K562 (cell line): Measurements from ENCODE around the gene ODF2.

Experiments
- CHCHD3 ChIP-seq: fragments of 250-450 bp; sonication (Bioruptor Pico); IDR thresholded peaks from 2 replicates; pipeline ENCODE4 v2.1.2; 2022; ENCODE audit warnings: mild to moderate bottlenecking
- CHD2 ChIP-seq: IDR thresholded peaks from 2 replicates; pipeline ENCODE4 v1.6.1; 2011; ENCODE audit warnings: low read depth, low read length
- EGR1 ChIP-seq: fragments of 450-650 bp; conservative IDR thresholded peaks from 2 replicates; pipeline ENCODE4 v1.6.1; 2017; ENCODE audit warnings: mild to moderate bottlenecking
- EP300 ChIP-seq: IDR thresholded peaks from 2 replicates; pipeline ENCODE4 v1.6.1; 2012; ENCODE audit warnings: low read length, improper control_type of control experiment
- ERF ChIP-seq: fragments of 450-650 bp; formaldehyde crosslinking; IDR thresholded peaks from 2 replicates; pipeline ENCODE4 v1.4.0; 2020; ENCODE audit warnings: mild to moderate bottlenecking, mixed read lengths
- MAZ ChIP-seq, 2 experiments: fragments of 450-650 bp in 1 of 2; sonication (generic) in 1 of 2; formaldehyde crosslinking; IDR thresholded peaks in 1 of 2; conservative IDR thresholded peaks in 1 of 2; 2 replicates each; pipeline versions ENCODE4 v1.4.0 to v1.5.0; 2020; ENCODE audit warnings: mild to moderate bottlenecking in 1 of 2, missing genetic modification reagents in 1 of 2
- MYNN ChIP-seq, 2 experiments: sonication (generic); formaldehyde crosslinking in 1 of 2; IDR thresholded peaks; 2 replicates each; pipeline versions ENCODE4 v1.5.0 to v1.6.1; 2016 to 2020; ENCODE audit warnings: antibody characterized with exemption in 1 of 2, missing genetic modification reagents in 1 of 2
- PCBP1 ChIP-seq: fragments of 200-400 bp; formaldehyde crosslinking; IDR thresholded peaks from 2 replicates; pipeline ENCODE4 v1.6.1; 2018; ENCODE audit warnings: mild to moderate bottlenecking, low read depth, low read length; ENCODE audit not compliant: poor library complexity, severe bottlenecking
- PTBP1 ChIP-seq: fragments of 200-400 bp; formaldehyde crosslinking; IDR thresholded peaks from 2 replicates; pipeline ENCODE4 v1.6.1; 2017; ENCODE audit warnings: low read depth, low read length
- SREBF2 ChIP-seq: sonication (generic); formaldehyde crosslinking; IDR thresholded peaks from 2 replicates; pipeline ENCODE4 v1.4.0; 2020; ENCODE audit warnings: mild to moderate bottlenecking, missing genetic modification reagents
- SUPT5H ChIP-seq: fragments of 450-650 bp; IDR thresholded peaks from 2 replicates; pipeline ENCODE4 v1.6.1; 2016
- TAF1 ChIP-seq: IDR thresholded peaks from 2 replicates; pipeline ENCODE4 v1.6.1; 2011; ENCODE audit warnings: mild to moderate bottlenecking, low read length, moderate library complexity; ENCODE audit not compliant: insufficient read depth, control insufficient read depth, severe bottlenecking; ENCODE audit errors: extremely low read depth
- TF ChIP-seq, protein P1 (sequence below), 2 experiments: IDR thresholded peaks; 2 replicates each; pipeline ENCODE4 v1.6.1; 2012; ENCODE audit warnings: improper control_type of control experiment in 2 of 2, low read depth in 2 of 2, low read length in 2 of 2, borderline replicate concordance in 1 of 2
- TF ChIP-seq, protein P2 (sequence below), 3 experiments: IDR thresholded peaks in 2 of 3; conservative IDR thresholded peaks in 1 of 3; 2 replicates each; pipeline ENCODE4 v1.5.1; 2011 to 2012; ENCODE audit warnings: low read length in 3 of 3, mild to moderate bottlenecking in 3 of 3, control low read depth in 2 of 3, improper control_type of control experiment in 1 of 3, inconsistent platforms in 1 of 3, low read depth in 1 of 3, mixed read lengths in 1 of 3, moderate library complexity in 1 of 3; ENCODE audit not compliant: insufficient read depth in 2 of 3

DNA sequence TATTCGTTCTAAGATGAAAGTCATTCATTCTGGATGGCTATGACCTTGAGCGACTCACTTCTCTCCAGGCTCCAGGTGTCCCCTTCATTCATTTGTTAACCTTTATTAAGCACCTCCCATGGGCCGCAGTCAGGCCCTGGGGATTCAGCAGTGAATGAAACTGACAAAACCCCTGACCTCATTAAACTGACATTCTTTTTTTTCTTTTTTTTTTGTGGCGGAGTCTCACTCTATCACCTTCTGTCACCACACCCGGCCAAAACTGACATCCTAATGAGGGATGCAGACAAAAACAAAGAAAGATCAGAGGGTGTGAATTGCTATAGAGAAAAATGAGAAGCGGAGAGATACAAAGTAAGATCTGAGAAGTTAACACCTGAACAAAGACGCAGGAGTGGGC, 16.5 kb upstream of the ODF2 start:
- TF ChIP-seq MAZ (CRISPR knock-in tag; conservative IDR thresholded peaks at IDR 0.05 in 1 of 2, IDR thresholded peaks at IDR 0.05 in 1 of 2) (no peak), CHCHD3 (CRISPR knock-in tag) (no peak), PTBP1 (no peak), EGR1 (no peak), PCBP1 (no peak), TAF1 (no peak), EP300 (no peak), MYNN (IDR thresholded peaks at IDR 0.05) (no peak), MYNN (CRISPR knock-in tag; IDR thresholded peaks at IDR 0.05) (no peak), CHD2 (no peak), SREBF2 (no peak), SUPT5H (no peak), ERF (CRISPR knock-in tag) (no peak)
- TF ChIP-seq, protein P1, sequence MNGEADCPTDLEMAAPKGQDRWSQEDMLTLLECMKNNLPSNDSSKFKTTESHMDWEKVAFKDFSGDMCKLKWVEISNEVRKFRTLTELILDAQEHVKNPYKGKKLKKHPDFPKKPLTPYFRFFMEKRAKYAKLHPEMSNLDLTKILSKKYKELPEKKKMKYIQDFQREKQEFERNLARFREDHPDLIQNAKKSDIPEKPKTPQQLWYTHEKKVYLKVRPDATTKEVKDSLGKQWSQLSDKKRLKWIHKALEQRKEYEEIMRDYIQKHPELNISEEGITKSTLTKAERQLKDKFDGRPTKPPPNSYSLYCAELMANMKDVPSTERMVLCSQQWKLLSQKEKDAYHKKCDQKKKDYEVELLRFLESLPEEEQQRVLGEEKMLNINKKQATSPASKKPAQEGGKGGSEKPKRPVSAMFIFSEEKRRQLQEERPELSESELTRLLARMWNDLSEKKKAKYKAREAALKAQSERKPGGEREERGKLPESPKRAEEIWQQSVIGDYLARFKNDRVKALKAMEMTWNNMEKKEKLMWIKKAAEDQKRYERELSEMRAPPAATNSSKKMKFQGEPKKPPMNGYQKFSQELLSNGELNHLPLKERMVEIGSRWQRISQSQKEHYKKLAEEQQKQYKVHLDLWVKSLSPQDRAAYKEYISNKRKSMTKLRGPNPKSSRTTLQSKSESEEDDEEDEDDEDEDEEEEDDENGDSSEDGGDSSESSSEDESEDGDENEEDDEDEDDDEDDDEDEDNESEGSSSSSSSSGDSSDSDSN (IDR thresholded peaks at IDR 0.05; ENCODE audit: borderline replicate concordance in 1 of 2, low read depth in 2 of 2, low read length in 2 of 2): no peak
- TF ChIP-seq, protein P2, sequence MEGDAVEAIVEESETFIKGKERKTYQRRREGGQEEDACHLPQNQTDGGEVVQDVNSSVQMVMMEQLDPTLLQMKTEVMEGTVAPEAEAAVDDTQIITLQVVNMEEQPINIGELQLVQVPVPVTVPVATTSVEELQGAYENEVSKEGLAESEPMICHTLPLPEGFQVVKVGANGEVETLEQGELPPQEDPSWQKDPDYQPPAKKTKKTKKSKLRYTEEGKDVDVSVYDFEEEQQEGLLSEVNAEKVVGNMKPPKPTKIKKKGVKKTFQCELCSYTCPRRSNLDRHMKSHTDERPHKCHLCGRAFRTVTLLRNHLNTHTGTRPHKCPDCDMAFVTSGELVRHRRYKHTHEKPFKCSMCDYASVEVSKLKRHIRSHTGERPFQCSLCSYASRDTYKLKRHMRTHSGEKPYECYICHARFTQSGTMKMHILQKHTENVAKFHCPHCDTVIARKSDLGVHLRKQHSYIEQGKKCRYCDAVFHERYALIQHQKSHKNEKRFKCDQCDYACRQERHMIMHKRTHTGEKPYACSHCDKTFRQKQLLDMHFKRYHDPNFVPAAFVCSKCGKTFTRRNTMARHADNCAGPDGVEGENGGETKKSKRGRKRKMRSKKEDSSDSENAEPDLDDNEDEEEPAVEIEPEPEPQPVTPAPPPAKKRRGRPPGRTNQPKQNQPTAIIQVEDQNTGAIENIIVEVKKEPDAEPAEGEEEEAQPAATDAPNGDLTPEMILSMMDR (IDR thresholded peaks at IDR 0.05 in 2 of 3, conservative IDR thresholded peaks at IDR 0.05 in 1 of 3; ENCODE audit: insufficient read depth in 2 of 3, low read depth in 1 of 3, low read length in 3 of 3): no peak
